GM18507 (cell line): ENCODE data around the gene NR2F2.
"Not testable (repeated sequence)": the region's sequence is repeated elsewhere in the genome, so short reads cannot be mapped to it uniquely, and the experiment has no call there.

Source experiments
- DNase-seq: peaks from one replicate; pipeline ENCODE4 v3.0.0; 2011; ENCODE audit warnings: low read depth; ENCODE audit not compliant: insufficient read length; ENCODE audit errors: extremely low spot score
- FAIRE-seq: peaks from 2 replicates; lab custom pipeline; 2011; peaks lifted over from hg19 to GRCh38; lab: Jason Lieb, UNC

Gene NR2F2

GRCh38 chr15:96362011-96362754, 31.7 kb downstream of the NR2F2 start:
- FAIRE-seq (no peak), DNase-seq (no peak)

DNA sequence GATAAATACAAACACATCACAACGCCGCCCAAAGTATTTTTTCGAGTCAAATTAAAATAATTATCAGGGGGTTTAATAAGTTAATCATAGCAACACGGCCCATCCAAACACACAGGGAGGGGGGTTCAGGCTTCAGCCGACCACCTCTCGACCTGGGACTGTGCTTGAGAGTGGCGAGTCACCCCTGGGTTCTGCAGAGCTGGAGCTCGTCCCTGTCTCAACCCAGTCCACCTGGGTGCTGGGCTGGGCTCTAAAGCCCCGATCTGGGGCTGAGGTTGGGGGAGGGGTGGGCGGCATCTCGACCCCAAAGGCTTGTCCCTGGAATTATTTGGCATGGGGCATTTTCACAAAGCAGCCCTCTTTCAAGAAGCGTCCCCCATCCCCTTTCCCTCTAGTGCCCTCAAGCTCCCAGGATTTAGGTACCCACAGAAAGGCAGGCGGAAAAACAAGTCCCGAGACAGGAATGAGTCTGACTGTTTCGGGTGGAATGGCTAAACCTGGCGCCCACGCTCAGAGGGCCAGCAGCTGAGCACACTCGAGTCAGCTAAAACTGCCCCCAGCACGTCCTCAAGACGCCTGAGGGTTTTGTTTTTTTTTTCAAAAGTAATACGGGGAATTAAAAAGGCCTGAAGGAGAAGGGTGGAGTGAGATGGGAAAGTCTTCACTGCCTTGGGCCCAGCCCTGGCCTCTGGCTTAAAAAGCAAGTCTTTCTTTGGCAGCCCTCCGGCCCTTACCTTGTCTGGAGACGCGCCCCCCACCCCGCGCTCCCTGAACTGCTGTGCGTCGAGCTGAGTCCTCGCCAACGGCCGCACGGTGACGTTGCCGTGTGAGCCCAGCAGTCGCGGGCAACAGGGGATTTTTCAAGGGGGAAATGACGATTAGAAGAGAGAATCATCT, 32.5 kb downstream of the NR2F2 start:
- no peak for FAIRE-seq
- no peak for DNase-seq

GRCh38 chr15:96363707-96364106, 33.2 kb downstream of the NR2F2 start:
- DNase-seq: no peak
- FAIRE-seq: no peak

DNA sequence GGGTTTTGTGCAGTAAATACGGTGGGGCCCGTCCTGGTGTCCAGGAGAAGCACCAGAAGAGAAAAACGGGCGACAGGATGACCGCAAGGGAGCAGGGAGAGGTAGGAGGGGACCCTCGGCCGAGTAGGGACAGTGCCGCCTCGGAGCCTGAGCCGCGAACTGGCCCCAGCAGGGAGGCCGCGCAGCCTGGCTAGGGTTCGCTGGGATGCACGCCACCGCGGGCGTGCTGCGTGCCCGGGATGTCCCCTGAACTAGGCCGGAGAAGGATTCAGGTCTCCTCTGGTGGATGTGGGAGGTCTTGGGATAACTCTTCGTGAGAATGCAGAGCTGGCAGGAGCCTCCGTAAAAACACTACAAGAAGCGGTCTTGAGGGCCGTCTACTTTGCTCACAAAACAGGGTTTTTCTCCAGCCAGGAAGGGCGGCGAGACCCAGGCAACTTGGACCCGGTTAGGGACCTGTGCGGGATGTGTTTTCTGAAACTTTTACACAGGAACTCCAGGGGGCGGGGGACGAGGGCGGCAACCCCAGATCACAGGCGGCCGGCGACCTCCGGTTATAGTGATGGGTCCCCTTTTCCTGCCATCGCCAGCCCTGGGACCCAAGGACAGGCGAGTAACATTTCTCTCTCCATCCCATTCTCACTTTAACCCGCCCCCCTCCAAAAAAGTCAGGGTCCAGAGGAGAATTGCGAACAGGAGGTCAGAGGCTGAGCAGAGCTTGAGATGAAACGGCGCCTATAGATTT, 35.5 kb downstream of the NR2F2 start:
- DNase-seq: no peak
- no peak for FAIRE-seq

DNA sequence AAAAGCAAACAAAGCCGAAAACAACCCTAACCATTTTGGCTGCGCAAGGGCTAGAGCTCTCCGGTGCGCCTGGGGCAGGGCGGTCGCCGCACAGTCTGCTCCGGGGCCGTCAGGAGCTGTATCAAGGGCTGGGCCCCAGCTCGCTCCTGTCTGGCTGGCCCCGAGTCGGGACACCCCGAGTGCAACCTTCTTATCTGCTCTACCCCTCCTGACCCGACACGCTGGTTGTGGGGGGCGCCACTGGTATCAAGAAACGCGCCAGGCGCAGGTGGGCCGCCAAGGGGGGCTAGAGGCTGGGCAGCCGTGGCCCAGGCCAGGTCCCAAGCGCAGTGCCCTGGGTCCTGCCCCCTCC, 36.0 kb downstream of the NR2F2 start:
- DNase-seq: no peak
- FAIRE-seq: no peak

DNA sequence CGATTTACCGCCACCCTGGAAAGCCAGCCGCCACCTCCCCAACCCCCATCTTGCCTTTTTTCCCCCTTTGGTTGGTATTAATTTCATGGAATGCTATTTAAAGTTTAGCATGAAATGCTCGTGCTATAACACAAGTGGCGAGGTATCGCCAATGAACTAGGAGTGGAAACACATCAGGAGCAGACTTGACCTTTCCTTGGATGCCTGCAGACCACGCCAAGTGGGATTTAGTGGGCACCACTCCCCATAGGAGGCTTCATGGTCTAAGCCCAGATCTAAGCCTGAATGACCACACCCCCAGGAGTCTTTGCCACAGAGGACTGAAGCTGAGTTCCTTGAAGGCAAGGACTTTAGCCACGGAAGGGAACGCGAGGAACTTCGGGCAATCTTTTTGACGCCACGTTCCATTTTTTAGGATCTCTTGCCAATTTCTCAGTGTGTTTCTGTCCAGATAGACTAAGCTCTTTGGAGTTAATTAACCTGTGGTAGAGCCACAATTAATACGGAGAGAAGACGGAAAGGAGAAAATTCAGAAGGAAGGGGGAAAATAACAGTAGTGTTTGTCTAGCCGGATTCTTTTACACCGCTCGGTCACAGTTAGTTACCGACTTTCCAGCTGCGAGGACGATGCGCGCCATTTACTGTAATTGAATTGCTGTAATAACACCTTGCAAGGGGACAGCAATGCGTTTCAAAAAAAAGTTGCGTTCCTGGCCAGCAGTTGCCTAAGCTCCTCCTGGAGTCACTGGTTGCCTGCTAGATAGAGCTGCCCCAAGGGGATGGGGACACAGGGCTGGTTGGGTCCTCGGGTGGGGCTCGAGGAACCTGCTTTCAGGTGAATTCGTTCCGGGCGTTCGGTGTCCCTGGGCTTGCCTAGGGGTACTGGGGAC, 37.1 kb downstream of the NR2F2 start:
- no peak for FAIRE-seq
- no peak for DNase-seq

DNA sequence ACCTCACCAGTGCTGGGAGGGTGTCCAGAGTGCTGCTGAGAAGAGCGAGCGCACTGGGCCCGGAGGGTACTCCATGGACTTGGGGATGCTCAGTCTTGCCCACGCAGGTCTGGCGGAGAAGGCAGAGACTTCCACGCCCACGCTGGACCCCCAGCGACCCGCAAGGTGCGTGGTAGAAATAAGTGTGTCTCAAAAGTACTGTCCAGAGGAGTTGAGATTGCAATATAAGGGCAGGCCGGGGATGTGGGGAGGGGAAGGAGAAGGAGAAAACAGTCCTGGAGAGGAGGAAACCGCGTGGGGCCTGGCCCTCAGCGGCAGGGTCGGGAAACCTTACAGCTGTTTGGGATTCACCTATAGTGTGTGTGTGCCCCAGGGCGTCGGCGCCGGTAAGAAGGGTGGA, 38.9 kb downstream of the NR2F2 start:
- DNase-seq (no peak), FAIRE-seq (no peak)

GRCh38 chr15:96369825-96370621, 39.5 kb downstream of the NR2F2 start:
- no peak for FAIRE-seq

GRCh38 chr15:96372554-96372953, 42.1 kb downstream of the NR2F2 start:
- no peak for DNase-seq
- no peak for FAIRE-seq

More at GRCh38 chr15:96369825-96370621, 39.5 kb downstream of the NR2F2 start:
- no peak for DNase-seq

GRCh38 chr15:96374499-96374898, 44.0 kb downstream of the NR2F2 start:
- DNase-seq: no peak
- FAIRE-seq: no peak

GRCh38 chr15:96379592-96379991, 49.1 kb downstream of the NR2F2 start:
- not testable (repeated sequence) for DNase-seq, FAIRE-seq

DNA sequence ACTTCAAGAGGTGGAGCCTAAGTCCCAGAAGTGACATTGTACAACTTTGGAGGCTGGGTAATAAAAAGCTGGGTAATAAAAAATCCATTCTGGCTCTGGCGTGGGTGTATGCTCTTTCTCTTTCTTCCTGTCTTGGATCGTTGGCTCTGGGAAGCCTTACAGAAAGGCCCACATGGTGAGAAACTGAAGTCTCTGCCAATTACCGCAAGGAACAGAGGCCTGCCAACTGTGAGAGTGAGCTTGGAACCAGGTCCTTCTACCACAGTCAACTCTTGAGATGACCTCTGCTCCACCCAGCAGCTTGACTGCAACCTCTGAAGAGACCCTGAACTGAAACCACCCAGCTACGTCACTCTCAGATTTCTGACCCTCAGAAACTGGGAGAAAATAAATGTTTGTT, 51.0 kb downstream of the NR2F2 start:
- no peak for FAIRE-seq
- no peak for DNase-seq

- FAIRE-seq: no peak
- DNase-seq: no peak
These were observed 54.7 kb downstream of the NR2F2 start for GRCh38 chr15:96385195-96385594.

GRCh38 chr15:96388673-96389072, 58.2 kb downstream of the NR2F2 start:
- no peak for FAIRE-seq
- no peak for DNase-seq
